Erythroblast (primary cell): ENCODE results near the gene EFCAB14.

Source experiments
- GATA1 ChIP-seq: IDR thresholded peaks from 2 replicates; pipeline ENCODE4 v1.6.1; 2011; ENCODE audit warnings: low read depth, mild to moderate bottlenecking, control low read depth, low read length, moderate library complexity
- POLR2A ChIP-seq: IDR thresholded peaks from 2 replicates; pipeline ENCODE4 v1.6.1; 2011; ENCODE audit warnings: mild to moderate bottlenecking, low read length

GRCh38 chr1:46654012-46654411 is 64.9 kb downstream of the EFCAB14 start:
- no peak for TF ChIP-seq POLR2A
- TF ChIP-seq GATA1: no peak
